Endothelial cell of umbilical vein (primary cell): ENCODE data around the gene HTR3A. TPM values are rescaled to one million over a fixed set of nuclear protein-coding genes. Genes with fewer than 3 reads are reported as not detected.

Source experiments
- BruUV-seq: library from RNA; stranded (reverse); fragments of 400-500 nt; replicated peaks from 2 replicates; lab custom pipeline; 2021; lab: Mats Ljungman, UMichigan
- CTCF ChIA-PET: fragments of 300-600, 350-600 bp; sonication (Branson Sonifier 250); formaldehyde crosslinking; loops from one replicate; lab custom pipeline; 2021; ENCODE audit warnings: antibody characterized with exemption, inconsistent platforms; lab: Charles Lee
- POLR2A ChIA-PET: fragments of 300-600, 350-600 bp; sonication (Branson Sonifier 250); formaldehyde crosslinking; loops from one replicate; lab custom pipeline; 2021; ENCODE audit warnings: antibody characterized with exemption, inconsistent platforms; lab: Charles Lee
- DNase-seq: peaks from one replicate; pipeline ENCODE4 v3.0.0-alpha.2; 2011; ENCODE audit warnings: low read depth, low spot score
- FAIRE-seq: peaks from 2 replicates; lab custom pipeline; 2011; peaks lifted over from hg19 to GRCh38; lab: Jason Lieb, UNC
- H2AFZ ChIP-seq: 2 replicates; pipeline ENCODE4 v1.6.0; 2012; ENCODE audit warnings: low read depth, low read length, control low read depth, inconsistent platforms
- H3K27ac ChIP-seq: 2 replicates; pipeline ENCODE4 v1.5.1; 2011; ENCODE audit warnings: low read depth, mild to moderate bottlenecking, control low read depth, low read length, moderate library complexity; ENCODE audit not compliant: insufficient read depth
- H3K27me3 ChIP-seq, 2 experiments: 2 replicates each; pipeline versions ENCODE4 v1.6.0 to v1.6.1; 2011; ENCODE audit warnings: low read length in 2 of 2, mixed read lengths in 1 of 2; ENCODE audit not compliant: control insufficient read depth in 2 of 2, insufficient read depth in 2 of 2
- H3K36me3 ChIP-seq, 2 experiments: 2 replicates in 1 of 2; 3 replicates in 1 of 2; pipeline ENCODE4 v1.5.1; 2011; ENCODE audit warnings: low read length in 2 of 2, mild to moderate bottlenecking in 1 of 2, moderate library complexity in 1 of 2; ENCODE audit not compliant: control insufficient read depth in 2 of 2, insufficient read depth in 2 of 2; ENCODE audit errors: extremely low read depth in 1 of 2
- H3K4me1 ChIP-seq: 3 replicates; pipeline ENCODE4 v1.5.1; 2011; ENCODE audit warnings: mild to moderate bottlenecking, low read length; ENCODE audit not compliant: control insufficient read depth, insufficient read depth; ENCODE audit errors: extremely low read depth
- H3K4me2 ChIP-seq: 2 replicates; pipeline ENCODE4 v1.6.1; 2011; ENCODE audit warnings: low read length, control low read depth, mixed read lengths; ENCODE audit not compliant: insufficient read depth
- H3K4me3 ChIP-seq, 3 experiments: fragments of 200-600 bp in 1 of 3; sonication (generic), shearing (Covaris generic) in 1 of 3; replicated peaks in 1 of 3; 2 replicates each; pipeline ENCODE4 v1.5.1; 2011 to 2016; ENCODE audit warnings: control low read depth in 3 of 3, low read length in 3 of 3, mild to moderate bottlenecking in 2 of 3, inconsistent platforms in 1 of 3, low read depth in 1 of 3, moderate library complexity in 1 of 3; ENCODE audit not compliant: insufficient read depth in 1 of 3
- H3K79me2 ChIP-seq: 2 replicates; pipeline ENCODE4 v1.6.0; 2012; ENCODE audit warnings: low read length, inconsistent platforms; ENCODE audit not compliant: control insufficient read depth, insufficient read depth
- H3K9ac ChIP-seq: replicated peaks from 2 replicates; pipeline ENCODE3; 2011; ENCODE audit warnings: low read length, control low read depth; ENCODE audit not compliant: insufficient read depth; ENCODE audit errors: extremely low read depth
- H3K9me1 ChIP-seq: replicated peaks from 3 replicates; pipeline ENCODE4 v1.6.0; 2011; ENCODE audit warnings: mild to moderate bottlenecking, low read length; ENCODE audit not compliant: control insufficient read depth, insufficient read depth; ENCODE audit errors: extremely low read depth
- H3K9me3 ChIP-seq: replicated peaks from 2 replicates; pipeline ENCODE4 v1.5.1; 2012; ENCODE audit warnings: low read length, inconsistent platforms; ENCODE audit not compliant: control insufficient read depth, insufficient read depth
- H4K20me1 ChIP-seq: replicated peaks from 2 replicates; pipeline ENCODE3; 2011; ENCODE audit warnings: mild to moderate bottlenecking, low read length; ENCODE audit not compliant: control insufficient read depth, insufficient read depth; ENCODE audit errors: extremely low read depth
- EZH2 ChIP-seq: IDR thresholded peaks from 2 replicates; pipeline ENCODE4 v1.6.1; 2012; ENCODE audit warnings: borderline replicate concordance, low read depth, mild to moderate bottlenecking, moderate library complexity, low read length, inconsistent platforms; ENCODE audit not compliant: severe bottlenecking
- GATA2 ChIP-seq: IDR thresholded peaks from 2 replicates; pipeline ENCODE4 v1.7.0; 2011; ENCODE audit warnings: low read depth, mild to moderate bottlenecking, moderate library complexity, mixed read lengths, low read length; ENCODE audit not compliant: insufficient read length, insufficient read depth
- MYC ChIP-seq: IDR thresholded peaks from one replicate; pipeline ENCODE4 v1.6.1; 2011; ENCODE audit warnings: mild to moderate bottlenecking, low read depth, low read length
- POLR2A ChIP-seq: IDR thresholded peaks from 2 replicates; pipeline ENCODE4 v1.6.1; 2012; ENCODE audit warnings: low read depth, mild to moderate bottlenecking, control low read depth, low read length
- POLR2AphosphoS5 ChIP-seq: IDR thresholded peaks from 2 replicates; pipeline ENCODE4 v1.6.1; 2012; ENCODE audit warnings: low read depth, mild to moderate bottlenecking, control low read depth, low read length, moderate library complexity; ENCODE audit not compliant: insufficient read depth
- dilution Hi-C: fragments of 300-500 bp; cut with MboI; formaldehyde crosslinking; loops from one replicate; pipeline ENCODE4 v1.15.0; 2019; ENCODE audit warnings: low sequenced_read_pairs; ENCODE audit not compliant: extremely low pct_ligation_motif_present
- intact Hi-C: fragments of 100-400 bp; cut with micrococcal nuclease; formaldehyde crosslinking; loops from one replicate; pipeline ENCODE4 v1.10.0; 2022
- polyA plus RNA-seq, 4 experiments: library from polyadenylated mRNA; depleted of rRNA in 3 of 4; stranded (reverse) in 3 of 4; unstranded in 1 of 4; fragments of >200 nt; gene quantifications; 2 replicates each; pipeline versions ENCODE4 v1.2.1 to v1.2.3, GENCODE V29; 2011 to 2012; ENCODE audit warnings: missing spikeins in 1 of 4
- total RNA-seq: library from RNA; stranded (reverse); gene quantifications from 2 replicates; pipeline ENCODE4 v1.2.3, GENCODE V29; 2021
- TF ChIP-seq, protein P1 (sequence below), 2 donors: IDR thresholded peaks; 1 replicate in 1 of 2; 2 replicates in 1 of 2; pipeline ENCODE4 v1.5.1; 2011; ENCODE audit warnings: low read length in 2 of 2, mild to moderate bottlenecking in 2 of 2, moderate library complexity in 2 of 2, control low read depth in 1 of 2, inconsistent platforms in 1 of 2, low read depth in 1 of 2; ENCODE audit not compliant: insufficient read depth in 1 of 2; ENCODE audit errors: extremely low read depth in 1 of 2

HTR3A gene
- total and polyA plus RNA-seq, 2 donors (not counting 3 experiments of a cell fraction or from before 2014, with no cell fraction given) = not detected

DNA sequence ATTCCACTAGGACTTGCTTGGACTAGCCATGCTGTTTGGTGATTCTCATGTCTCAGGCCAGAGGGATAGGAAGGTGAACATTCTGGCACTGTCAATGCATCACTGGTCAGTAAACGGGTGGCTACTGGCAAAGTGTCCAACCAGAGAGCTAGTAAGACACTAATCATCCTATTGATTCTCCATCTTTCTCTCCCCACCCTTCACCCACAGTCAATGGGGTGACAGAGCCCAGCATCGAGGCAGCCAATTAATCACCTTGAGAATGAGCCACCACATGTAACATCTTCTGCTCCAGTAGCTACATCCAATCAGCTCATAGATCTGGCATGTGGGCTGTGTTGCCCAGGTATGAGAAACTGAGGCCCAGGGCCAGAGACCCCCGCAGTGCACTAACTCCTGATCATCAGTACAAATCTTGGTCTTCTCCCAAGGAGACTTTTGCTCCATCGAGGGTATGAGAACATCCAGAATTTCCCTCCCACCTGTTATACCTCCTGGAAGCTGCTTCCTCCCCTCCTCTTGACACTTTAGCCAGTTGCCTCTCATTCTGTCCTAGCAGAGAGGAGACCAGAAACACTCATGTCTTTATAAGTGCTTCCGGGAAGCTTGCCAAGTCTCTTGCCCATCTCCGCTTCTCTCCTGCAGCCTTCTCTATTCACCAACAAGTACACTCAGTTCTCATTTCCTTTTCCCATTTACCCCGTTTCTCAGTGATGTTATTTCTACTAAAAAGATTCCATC, 17.0 kb downstream of the HTR3A start:
- ChIA-PET POLR2A (no interaction called here), CTCF (interaction anchor here (0.6 to 19.6 kb wide), 9 partner anchors 16 to 281 kb away, joined by 3 to 539 read pairs (median 6); partner anchors contain the start of gene HTR3A)
- no peak overlapping the region for H2AFZ ChIP-seq
- H3K4me3 ChIP-seq = no peak overlapping the region
- no peaks in the 10 kb centered on the region for H3K36me3 ChIP-seq
- H3K27ac ChIP-seq = no peak overlapping the region
- TF ChIP-seq, protein P1, sequence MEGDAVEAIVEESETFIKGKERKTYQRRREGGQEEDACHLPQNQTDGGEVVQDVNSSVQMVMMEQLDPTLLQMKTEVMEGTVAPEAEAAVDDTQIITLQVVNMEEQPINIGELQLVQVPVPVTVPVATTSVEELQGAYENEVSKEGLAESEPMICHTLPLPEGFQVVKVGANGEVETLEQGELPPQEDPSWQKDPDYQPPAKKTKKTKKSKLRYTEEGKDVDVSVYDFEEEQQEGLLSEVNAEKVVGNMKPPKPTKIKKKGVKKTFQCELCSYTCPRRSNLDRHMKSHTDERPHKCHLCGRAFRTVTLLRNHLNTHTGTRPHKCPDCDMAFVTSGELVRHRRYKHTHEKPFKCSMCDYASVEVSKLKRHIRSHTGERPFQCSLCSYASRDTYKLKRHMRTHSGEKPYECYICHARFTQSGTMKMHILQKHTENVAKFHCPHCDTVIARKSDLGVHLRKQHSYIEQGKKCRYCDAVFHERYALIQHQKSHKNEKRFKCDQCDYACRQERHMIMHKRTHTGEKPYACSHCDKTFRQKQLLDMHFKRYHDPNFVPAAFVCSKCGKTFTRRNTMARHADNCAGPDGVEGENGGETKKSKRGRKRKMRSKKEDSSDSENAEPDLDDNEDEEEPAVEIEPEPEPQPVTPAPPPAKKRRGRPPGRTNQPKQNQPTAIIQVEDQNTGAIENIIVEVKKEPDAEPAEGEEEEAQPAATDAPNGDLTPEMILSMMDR (IDR thresholded peaks at IDR 0.05; ENCODE audit: extremely low read depth in 1 of 2, insufficient read depth in 1 of 2, low read depth in 1 of 2, low read length in 2 of 2) = no peak
- no peak for TF ChIP-seq MYC
- no peaks in the 10 kb centered on the region for H3K4me1 ChIP-seq
- H3K79me2 ChIP-seq = no peaks in the 10 kb centered on the region
- H3K9me3 ChIP-seq = no peaks in the 10 kb centered on the region
- no peak for FAIRE-seq
- peaks cover 0 to 4% of the 10 kb centered on the region in 2 experiments for H3K27me3 ChIP-seq
- no TSS peak for BruUV-seq
- H3K9me1 ChIP-seq = no peaks in the 10 kb centered on the region
- H3K9ac ChIP-seq = no peak overlapping the region
- no peak for DNase-seq
- H3K4me2 ChIP-seq = no peak overlapping the region
- dilution Hi-C loops (no loop called here), intact Hi-C loops (loop anchor here (2.0 to 5.0 kb wide), 2 partner anchors 95 to 185 kb away; no protein-coding TSS in a partner anchor)
- no peaks in the 10 kb centered on the region for H4K20me1 ChIP-seq

DNA sequence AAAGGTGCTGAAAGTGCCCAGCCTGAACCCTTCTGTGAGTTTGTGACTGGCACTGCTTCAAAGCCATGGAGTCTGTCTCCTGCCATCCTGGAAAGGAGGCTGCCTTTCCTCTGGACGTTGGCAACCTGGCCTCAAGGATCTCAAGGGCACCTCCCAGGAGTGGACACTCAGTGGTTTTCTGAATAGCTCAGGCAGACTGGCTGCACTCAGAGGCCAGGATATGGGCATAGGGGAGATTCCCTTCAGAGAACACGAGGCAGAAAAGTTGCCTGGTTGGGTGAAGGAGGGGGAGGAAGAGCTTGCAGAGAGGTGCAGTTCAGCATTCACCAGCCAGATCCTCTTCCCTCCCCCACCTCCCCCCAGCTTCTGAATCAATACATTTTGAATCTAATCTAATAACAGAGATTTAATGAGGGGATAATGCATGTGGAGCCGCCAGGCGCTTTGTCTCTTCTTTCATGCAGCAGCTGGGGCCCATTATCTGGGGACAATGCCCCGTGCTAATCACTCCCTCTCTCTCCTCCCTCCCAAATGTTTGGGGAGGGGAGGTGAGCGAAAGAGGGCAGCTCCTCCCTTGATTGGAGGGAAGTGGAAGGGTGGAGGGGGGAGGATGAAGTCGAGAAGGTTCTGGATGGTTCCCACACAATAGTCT, 17.7 kb downstream of the HTR3A start:
- Histone ChIP-seq H2AFZ (no peak overlapping the region), H3K27ac (no peak overlapping the region), H3K4me2 (no peak overlapping the region), H3K9me3 (no peaks in the 10 kb centered on the region), H3K4me1 (no peaks in the 10 kb centered on the region), H3K9me1 (no peaks in the 10 kb centered on the region), H4K20me1 (no peaks in the 10 kb centered on the region), H3K36me3 (no peaks in the 10 kb centered on the region), H3K4me3 (no peak overlapping the region), H3K27me3 (peaks cover 2 to 4% of the 10 kb centered on the region in 2 experiments), H3K9ac (no peak overlapping the region), H3K79me2 (no peaks in the 10 kb centered on the region)
- CTCF ChIA-PET = interaction anchor here (0.7 to 19.6 kb wide), 8 partner anchors 14 to 281 kb away, joined by 3 to 539 read pairs (median 6); partner anchors contain the start of gene HTR3A
- FAIRE-seq (no peak), DNase-seq (no peak)
- no peak for TF ChIP-seq POLR2AphosphoS5
- TF ChIP-seq POLR2A = no peak
- no peak for TF ChIP-seq MYC
- no peak for TF ChIP-seq EZH2
- no peak for TF ChIP-seq GATA2
- dilution Hi-C loops = no loop called here
- POLR2A ChIA-PET = no interaction called here
- intact Hi-C loops = loop anchor here (5.0 kb wide), 1 partner anchor 95 kb away; no protein-coding TSS in a partner anchor
- BruUV-seq = no TSS peak
